ENCODE measurements around the gene SMIM36.
"Not testable (repeated sequence)": the region's sequence is repeated elsewhere in the genome, so short reads cannot be mapped to it uniquely, and the experiment has no call there.

SMIM36 gene

DNA sequence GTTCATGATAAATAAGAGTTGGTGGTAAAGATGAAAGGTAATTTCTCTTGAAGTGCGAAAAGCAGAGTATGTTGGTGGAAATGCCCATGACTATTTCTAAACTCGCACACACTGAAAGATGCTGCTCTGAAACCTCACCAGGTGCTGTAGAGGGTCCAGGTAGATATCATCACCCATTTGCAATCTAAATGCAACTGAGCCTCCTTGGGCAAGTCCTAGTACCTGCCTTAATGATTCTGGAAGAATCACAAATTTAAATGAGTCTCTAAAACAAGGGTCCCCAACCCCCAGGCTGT, 83.7 kb downstream of the SMIM36 start:
- Histone ChIP-seq H3K4me3 (ENCODE audit: low read length) (no peak overlapping the region), H3K27me3 (ENCODE audit: control insufficient read depth, insufficient read depth, low read length) (no peaks in the 10 kb centered on the region), H3K9ac (ENCODE audit: low read length) (no peak overlapping the region), H3K4me1 (ENCODE audit: control insufficient read depth, low read depth, low read length) (no peaks in the 10 kb centered on the region), H3K36me3 (ENCODE audit: control insufficient read depth, low read depth, low read length) (no peaks in the 10 kb centered on the region), H3K27ac (ENCODE audit: low read length) (no peak overlapping the region), H3K9me3 (ENCODE audit: control insufficient read depth, low read depth, low read length) (no peaks in the 10 kb centered on the region)

- Histone ChIP-seq H3K4me3 (ENCODE audit: low read length) (no peak overlapping the region), H3K27ac (ENCODE audit: low read length) (no peak overlapping the region), H3K36me3 (ENCODE audit: control insufficient read depth, low read depth, low read length) (no peaks in the 10 kb centered on the region), H3K4me1 (ENCODE audit: control insufficient read depth, low read depth, low read length) (no peaks in the 10 kb centered on the region), H3K9me3 (ENCODE audit: control insufficient read depth, low read depth, low read length) (no peaks in the 10 kb centered on the region), H3K9ac (ENCODE audit: low read length) (no peak overlapping the region), H3K27me3 (ENCODE audit: control insufficient read depth, insufficient read depth, low read length) (no peaks in the 10 kb centered on the region)
Measured at GRCh38 chr17:55426851-55427586, 84.2 kb downstream of the SMIM36 start.

- no peak overlapping the region for H3K4me3 ChIP-seq (ENCODE audit: low read length)
- H3K9ac ChIP-seq (ENCODE audit: low read length) = no peak overlapping the region
- H3K36me3 ChIP-seq (ENCODE audit: control insufficient read depth, low read depth, low read length) = no peaks in the 10 kb centered on the region
- H3K27me3 ChIP-seq (ENCODE audit: control insufficient read depth, insufficient read depth, low read length) = no peaks in the 10 kb centered on the region
- no peak overlapping the region for H3K27ac ChIP-seq (ENCODE audit: low read length)
- no peaks in the 10 kb centered on the region for H3K9me3 ChIP-seq (ENCODE audit: control insufficient read depth, low read depth, low read length)
- peaks cover 6% of the 10 kb centered on the region for H3K4me1 ChIP-seq (ENCODE audit: control insufficient read depth, low read depth, low read length)
Measured at GRCh38 chr17:55424893-55425540, 86.2 kb downstream of the SMIM36 start.

DNA sequence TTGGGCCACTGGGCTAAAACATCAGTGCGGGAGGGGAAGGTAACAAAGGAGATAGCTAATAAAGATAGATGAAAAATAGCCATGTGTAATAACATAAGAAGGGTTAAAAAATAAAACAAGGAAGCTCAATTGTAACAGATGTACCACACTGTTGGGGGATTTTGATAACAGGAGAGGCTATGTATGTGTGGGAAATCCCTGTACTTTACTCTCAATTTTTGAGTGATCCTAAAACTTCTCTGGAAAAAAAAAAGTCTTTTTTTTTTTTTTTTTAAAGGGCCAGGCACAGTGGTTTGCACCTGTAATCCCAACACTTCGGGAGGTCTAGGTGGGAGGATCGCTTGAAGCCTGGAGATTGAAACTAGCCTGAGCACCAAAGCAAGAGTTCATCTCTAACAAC, 87.7 kb downstream of the SMIM36 start:
- H3K4me1 ChIP-seq (ENCODE audit: control insufficient read depth, low read depth, low read length) = peaks cover 9% of the 10 kb centered on the region
- H3K9me3 ChIP-seq (ENCODE audit: control insufficient read depth, low read depth, low read length) = no peaks in the 10 kb centered on the region
- no peak overlapping the region for H3K4me3 ChIP-seq (ENCODE audit: low read length)
- H3K36me3 ChIP-seq (ENCODE audit: control insufficient read depth, low read depth, low read length) = no peaks in the 10 kb centered on the region
- no peak overlapping the region for H3K27ac ChIP-seq (ENCODE audit: low read length)
- no peaks in the 10 kb centered on the region for H3K27me3 ChIP-seq (ENCODE audit: control insufficient read depth, insufficient read depth, low read length)
- H3K9ac ChIP-seq (ENCODE audit: low read length) = no peak overlapping the region

DNA sequence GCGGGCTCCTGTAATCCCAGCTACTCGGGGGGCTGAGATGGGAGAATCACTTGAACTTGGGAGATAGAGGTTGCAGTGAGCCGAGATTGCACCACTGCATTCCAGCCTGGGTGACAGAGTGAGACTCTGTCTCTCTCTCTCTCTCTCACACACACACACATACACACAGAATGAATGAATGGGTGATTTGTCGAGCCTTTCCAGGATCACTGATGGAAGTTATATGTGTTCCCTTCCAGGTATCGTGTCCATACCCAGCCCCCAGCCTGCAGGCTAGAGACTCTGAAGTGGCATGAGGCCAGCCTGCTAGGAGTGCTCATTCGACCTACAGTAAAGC, 88.5 kb downstream of the SMIM36 start:
- not testable (repeated sequence) for H3K4me3 ChIP-seq (ENCODE audit: low read length); H3K9me3 ChIP-seq (ENCODE audit: control insufficient read depth, low read depth, low read length); H3K36me3 ChIP-seq (ENCODE audit: control insufficient read depth, low read depth, low read length); H3K4me1 ChIP-seq (ENCODE audit: control insufficient read depth, low read depth, low read length); H3K27me3 ChIP-seq (ENCODE audit: control insufficient read depth, insufficient read depth, low read length); H3K9ac ChIP-seq (ENCODE audit: low read length); H3K27ac ChIP-seq (ENCODE audit: low read length)

DNA sequence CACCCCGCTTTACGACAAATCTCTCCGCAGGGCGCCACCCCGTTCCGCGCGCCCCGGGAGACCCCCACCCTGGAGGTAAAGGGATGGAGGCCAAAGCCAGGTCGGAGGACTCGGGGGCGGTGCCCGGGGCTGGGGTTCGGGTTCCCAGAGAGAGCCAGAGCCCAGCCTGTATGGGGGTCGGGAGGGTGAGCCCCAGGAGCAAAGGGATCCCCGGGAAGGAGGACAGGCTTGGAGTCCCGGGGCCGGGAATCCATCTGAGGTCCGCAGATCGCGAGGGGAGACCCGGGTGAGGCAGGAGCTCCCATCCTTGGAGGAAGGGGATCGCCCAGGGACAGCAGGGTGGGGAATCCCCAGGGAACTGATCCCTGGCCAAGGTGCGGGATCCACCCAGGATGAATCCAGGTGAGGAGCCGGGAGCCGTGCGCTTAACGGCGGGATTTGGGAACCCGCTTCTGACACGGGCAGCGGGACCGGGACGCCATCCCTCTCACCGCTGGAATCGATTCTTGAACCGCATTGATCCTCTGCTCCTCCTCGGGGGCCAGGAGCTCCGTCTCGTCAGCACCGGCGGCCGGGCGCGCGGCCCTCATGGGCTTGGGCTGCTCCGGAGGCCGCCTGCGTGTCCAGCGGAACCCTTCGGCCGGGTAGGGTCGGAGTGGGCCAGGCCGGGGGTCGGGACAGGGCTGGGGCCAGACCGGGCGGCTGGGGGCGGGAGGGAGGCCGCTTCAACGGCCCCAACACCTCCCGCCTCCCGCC, 89.9 kb downstream of the SMIM36 start, which contains the start of gene MMD:
TSS of gene MMD (minus strand) at position 657 of the 756 bp plus-strand sequence. CDS start at position 517, 140 bp downstream.
- H3K9ac ChIP-seq (ENCODE audit: low read length) = peak within 1 kb of the TSS; percentile 74
- no peaks in the 10 kb centered on the region for H3K9me3 ChIP-seq (ENCODE audit: control insufficient read depth, low read depth, low read length)
- H3K27me3 ChIP-seq (ENCODE audit: control insufficient read depth, insufficient read depth, low read length) = no peaks in the 10 kb centered on the region
- H3K4me1 ChIP-seq (ENCODE audit: control insufficient read depth, low read depth, low read length) = peaks cover 9% of the 10 kb centered on the region
- no peaks in the 10 kb centered on the region for H3K36me3 ChIP-seq (ENCODE audit: control insufficient read depth, low read depth, low read length)
- H3K4me3 ChIP-seq (ENCODE audit: low read length) = peak within 1 kb of the TSS; percentile 87
- no peak within 1 kb of the TSS for H3K27ac ChIP-seq (ENCODE audit: low read length)

GRCh38 chr17:55420776-55421178, 90.5 kb downstream of the SMIM36 start:
- Histone ChIP-seq H3K27ac (ENCODE audit: low read length) (no peak overlapping the region), H3K4me1 (ENCODE audit: control insufficient read depth, low read depth, low read length) (peaks cover 9% of the 10 kb centered on the region), H3K36me3 (ENCODE audit: control insufficient read depth, low read depth, low read length) (no peaks in the 10 kb centered on the region), H3K9me3 (ENCODE audit: control insufficient read depth, low read depth, low read length) (no peaks in the 10 kb centered on the region), H3K4me3 (ENCODE audit: low read length) (peak overlapping the region; percentile 87), H3K9ac (ENCODE audit: low read length) (peak overlapping the region; percentile 74), H3K27me3 (ENCODE audit: control insufficient read depth, insufficient read depth, low read length) (no peaks in the 10 kb centered on the region)

DNA sequence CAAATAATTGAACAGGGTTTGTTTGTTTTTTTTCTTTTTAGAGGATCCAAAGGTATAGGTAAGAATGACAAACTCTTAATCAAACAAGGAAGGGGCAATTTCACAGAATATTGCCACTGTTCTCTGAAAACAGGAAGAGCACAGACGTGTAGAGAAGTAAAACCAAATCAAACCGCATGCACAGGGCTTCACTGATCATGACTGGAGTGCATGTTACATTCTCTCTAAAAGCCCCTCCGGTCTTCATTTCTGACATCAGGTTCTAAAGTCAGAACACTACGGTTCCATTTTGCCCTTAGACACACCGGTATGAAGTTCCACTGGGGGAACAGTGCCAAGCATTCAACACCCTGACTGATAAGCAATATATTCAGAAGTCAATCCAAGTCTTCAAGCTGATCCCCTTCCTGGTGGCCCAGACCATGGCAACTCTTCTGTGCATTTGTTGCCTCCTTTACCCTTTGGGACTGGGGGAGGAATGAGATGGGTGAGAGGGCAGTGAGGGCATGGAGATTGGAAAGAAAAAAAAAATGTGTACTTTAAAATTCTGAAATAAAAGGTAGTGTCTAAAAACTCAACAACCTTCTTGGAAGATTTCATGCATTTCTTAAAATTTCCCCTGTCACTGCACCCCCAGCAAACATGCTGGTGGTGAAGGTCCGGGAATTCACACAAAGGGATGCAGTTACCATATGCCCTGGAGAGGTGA, 91.0 kb downstream of the SMIM36 start:
- Histone ChIP-seq H3K27ac (ENCODE audit: low read length) (no peak overlapping the region), H3K27me3 (ENCODE audit: control insufficient read depth, insufficient read depth, low read length) (no peaks in the 10 kb centered on the region), H3K4me3 (ENCODE audit: low read length) (peak overlapping the region; percentile 87), H3K4me1 (ENCODE audit: control insufficient read depth, low read depth, low read length) (peaks cover 9% of the 10 kb centered on the region), H3K9me3 (ENCODE audit: control insufficient read depth, low read depth, low read length) (no peaks in the 10 kb centered on the region), H3K9ac (ENCODE audit: low read length) (peak overlapping the region; percentile 74), H3K36me3 (ENCODE audit: control insufficient read depth, low read depth, low read length) (no peaks in the 10 kb centered on the region)

GRCh38 chr17:55418369-55419268, 92.6 kb downstream of the SMIM36 start:
- peaks cover 6% of the 10 kb centered on the region for H3K36me3 ChIP-seq (ENCODE audit: control insufficient read depth, low read depth, low read length)
- no peak overlapping the region for H3K27ac ChIP-seq (ENCODE audit: low read length)
- no peak overlapping the region for H3K9ac ChIP-seq (ENCODE audit: low read length)
- H3K9me3 ChIP-seq (ENCODE audit: control insufficient read depth, low read depth, low read length) = no peaks in the 10 kb centered on the region
- H3K4me1 ChIP-seq (ENCODE audit: control insufficient read depth, low read depth, low read length) = peaks cover 9% of the 10 kb centered on the region
- H3K27me3 ChIP-seq (ENCODE audit: control insufficient read depth, insufficient read depth, low read length) = no peaks in the 10 kb centered on the region
- H3K4me3 ChIP-seq (ENCODE audit: low read length) = no peak overlapping the region

DNA sequence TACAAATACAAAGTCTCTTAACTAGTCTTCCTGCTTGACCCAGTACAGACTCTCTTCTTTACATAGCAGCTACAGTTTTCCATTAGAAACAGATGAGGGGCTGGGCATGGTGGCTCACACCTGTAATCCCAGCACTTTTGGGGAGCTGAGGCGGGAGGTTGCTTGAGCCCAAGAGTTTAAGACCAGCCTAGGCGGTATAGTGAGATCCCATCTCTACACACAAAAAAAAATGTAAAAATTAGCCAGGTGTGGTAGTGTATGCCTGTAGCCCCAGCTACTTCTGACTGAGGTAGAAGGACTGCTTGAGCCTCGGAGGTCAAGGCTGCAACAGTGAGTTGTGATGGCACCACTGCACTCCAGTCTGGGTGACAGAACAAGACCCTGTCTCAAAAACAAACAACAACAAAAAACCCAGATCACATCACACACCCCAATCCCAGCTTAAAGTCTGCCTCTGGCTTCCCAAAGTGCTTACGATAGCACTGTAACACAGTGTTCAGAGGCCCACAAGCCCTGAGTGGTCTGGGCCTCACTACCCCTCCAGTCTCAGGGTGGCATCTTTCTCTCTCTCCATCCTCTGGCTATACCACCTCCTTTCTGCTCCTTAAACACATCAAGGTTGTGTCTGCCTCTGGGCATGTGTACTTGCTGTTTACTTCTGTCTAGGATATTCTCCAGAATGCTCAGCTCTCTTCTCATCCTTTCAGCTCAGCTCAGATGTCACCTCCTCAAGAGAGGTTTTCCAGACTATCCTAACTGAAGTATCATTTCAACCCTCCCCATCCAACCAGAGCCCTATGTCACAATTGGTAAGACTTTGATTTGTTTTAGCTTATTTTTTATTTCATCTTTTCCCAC, 93.6 kb downstream of the SMIM36 start:
- no peaks in the 10 kb centered on the region for H3K9me3 ChIP-seq (ENCODE audit: control insufficient read depth, low read depth, low read length)
- peaks cover 9% of the 10 kb centered on the region for H3K4me1 ChIP-seq (ENCODE audit: control insufficient read depth, low read depth, low read length)
- no peak overlapping the region for H3K4me3 ChIP-seq (ENCODE audit: low read length)
- H3K27me3 ChIP-seq (ENCODE audit: control insufficient read depth, insufficient read depth, low read length) = no peaks in the 10 kb centered on the region
- H3K9ac ChIP-seq (ENCODE audit: low read length) = no peak overlapping the region
- no peak overlapping the region for H3K27ac ChIP-seq (ENCODE audit: low read length)
- H3K36me3 ChIP-seq (ENCODE audit: control insufficient read depth, low read depth, low read length) = peaks cover 16% of the 10 kb centered on the region
